GM19395 (cell line): ENCODE data around the gene PAXIP1.
A peak's percentile ranks its signal among the peaks of the same experiment; 100 is the strongest.

Experiments used
- ATAC-seq: cut with Tn5 transposase; IDR thresholded peaks from one replicate; pipeline ENCODE4 v1.9.1; 2021; ENCODE audit warnings: mild to moderate bottlenecking, moderate library complexity; ENCODE audit not compliant: unreplicated experiment

Gene PAXIP1

DNA sequence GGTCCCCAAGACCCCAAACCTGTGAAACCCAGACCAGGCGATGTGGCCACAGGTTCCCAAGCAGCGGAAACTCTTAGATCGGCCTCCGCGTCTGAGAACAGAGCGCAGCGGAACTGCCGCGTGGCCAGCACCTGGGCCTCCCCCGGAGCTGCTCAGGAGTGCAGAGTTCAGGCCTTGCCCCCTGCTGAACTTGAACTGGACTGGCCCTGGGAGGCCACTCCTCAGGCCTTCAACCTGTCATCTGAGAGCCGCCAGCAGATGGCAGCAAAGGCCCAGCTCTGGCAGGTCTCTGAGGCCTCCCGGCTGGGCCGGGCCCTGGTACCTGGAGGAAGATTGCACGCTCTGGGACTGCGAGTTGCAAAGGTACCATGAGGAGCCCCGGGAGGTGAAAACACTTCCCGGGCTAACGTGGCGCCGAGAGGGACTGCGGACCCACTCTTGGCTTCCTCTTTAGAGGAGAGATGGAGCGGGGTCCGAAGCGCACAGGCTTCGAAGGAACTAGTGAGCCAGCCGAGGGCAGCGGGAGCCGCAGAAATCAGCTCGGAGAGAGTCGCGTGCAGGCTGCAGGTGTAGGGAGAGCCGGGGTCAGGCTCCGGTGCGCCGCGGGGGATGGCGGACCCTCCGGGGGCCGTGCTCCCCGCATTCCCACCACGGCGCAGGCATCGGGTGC lies 89.2 kb downstream of the PAXIP1 start:
- peak; percentile 99 for ATAC-seq

- no peak for ATAC-seq
These were observed 89.9 kb downstream of the PAXIP1 start for GRCh38 chr7:154912871-154913637.

DNA sequence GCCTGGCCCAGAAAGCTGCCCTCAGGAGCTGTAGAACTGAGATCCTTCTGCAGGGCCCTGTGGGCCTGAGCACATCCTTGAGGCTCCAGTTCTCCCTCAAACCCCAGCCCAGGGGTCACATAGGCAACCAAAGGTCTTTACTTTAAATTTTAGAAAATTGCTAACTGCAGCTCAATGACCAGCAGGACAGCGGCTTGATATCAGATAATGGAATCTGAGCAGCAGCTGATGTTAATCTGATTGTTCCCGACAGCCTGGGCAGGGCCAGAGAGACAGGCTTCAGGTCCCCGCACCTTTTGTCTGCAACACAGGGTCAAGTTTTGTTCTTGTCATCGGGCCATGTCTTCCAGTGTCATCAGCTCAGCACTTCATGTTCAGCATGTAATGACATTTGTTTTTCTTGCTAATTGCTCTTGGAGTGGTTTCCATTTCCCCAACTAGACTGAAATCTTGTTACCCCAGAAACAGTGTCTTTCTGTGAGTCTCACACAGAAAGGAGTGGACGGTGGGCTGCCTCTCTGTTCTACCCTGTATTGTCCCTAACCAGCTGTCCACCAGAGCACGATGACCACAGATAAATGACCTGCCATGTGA lies 91.0 kb downstream of the PAXIP1 start:
- no peak for ATAC-seq

DNA sequence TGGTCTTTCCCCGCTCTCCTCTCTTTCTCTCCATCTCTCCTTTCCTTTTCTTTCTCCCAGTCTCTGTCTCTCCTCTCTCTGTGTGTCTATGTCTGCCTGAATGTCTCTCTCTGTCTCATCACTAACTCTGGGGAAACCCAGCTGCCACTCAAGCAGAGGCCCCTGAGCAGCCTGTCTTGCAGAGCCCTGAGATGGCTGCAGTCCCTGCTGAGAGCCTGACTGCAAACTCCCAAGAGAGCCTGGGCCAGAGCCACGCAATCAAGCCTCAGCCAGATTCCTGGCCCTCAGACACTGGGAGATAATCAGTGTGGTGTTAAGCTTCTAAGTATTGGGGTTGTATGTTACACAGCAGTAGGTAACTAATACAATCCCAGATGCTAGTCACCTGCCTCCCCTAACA lies 91.5 kb downstream of the PAXIP1 start:
- no peak for ATAC-seq

GRCh38 chr7:154910977-154911376 lies 91.9 kb downstream of the PAXIP1 start:
- ATAC-seq = no peak

DNA sequence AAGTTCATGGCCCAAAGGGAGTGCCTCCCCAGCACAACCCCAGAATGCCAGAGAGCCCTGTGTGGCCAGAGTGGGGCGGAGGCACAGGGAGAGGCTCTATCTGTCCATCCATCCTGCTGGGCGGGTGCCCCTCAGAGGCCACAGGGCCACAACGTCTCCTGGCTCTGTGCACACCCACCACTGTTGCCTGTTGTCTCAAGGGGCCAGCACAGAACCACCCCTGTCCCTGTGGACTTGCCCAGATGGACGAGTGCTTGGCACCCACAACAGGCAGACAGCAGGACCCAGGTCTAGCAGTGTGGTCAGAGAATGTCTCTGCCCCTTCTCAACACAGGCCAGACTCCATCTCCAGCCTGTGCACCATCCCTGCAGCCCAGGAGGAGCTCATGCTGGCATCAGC lies 92.8 kb downstream of the PAXIP1 start:
- ATAC-seq = no peak

DNA sequence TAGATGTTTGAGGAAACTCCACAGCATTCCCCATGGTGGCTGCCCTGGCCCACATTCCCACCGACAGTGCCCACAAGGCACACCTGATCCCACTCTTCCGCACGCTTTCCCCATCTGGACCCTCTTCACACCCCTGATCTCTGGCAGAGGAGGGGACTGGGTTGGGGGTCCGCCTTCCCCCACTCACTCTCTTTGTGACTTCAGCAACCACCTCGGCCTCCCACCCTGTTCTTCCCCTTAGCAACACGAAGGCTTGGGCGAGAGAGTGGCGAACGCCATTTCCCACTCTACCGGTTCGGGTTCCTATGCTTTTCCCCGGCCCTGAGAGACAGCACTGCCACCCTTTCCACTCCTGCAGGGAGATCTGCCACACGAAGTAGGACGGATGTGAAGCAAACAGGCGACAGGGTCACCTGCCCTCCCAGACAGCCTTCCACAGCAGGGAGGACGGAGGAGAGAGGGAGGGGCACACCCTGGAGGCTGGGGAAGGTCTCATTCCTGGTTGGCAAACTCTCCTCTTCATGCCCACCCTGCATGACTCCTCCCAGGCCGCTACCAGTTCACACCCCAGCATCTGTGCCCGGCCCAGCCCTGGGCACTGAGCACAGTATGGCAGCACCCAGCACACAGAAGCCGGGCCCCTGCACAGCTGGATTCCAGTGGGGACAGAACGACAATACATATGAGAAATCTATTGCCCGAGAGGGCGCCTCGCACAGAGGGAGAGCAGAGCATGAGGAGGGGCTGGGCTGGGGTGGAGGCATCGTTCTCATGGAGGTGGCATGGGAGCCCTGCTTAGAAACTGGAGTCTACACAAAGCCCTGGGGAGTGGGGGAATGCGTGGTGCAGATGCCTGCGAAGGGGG lies 93.5 kb downstream of the PAXIP1 start:
- ATAC-seq = no peak

- no peak for ATAC-seq
These were observed 95.0 kb downstream of the PAXIP1 start for GRCh38 chr7:154907651-154908620.

DNA sequence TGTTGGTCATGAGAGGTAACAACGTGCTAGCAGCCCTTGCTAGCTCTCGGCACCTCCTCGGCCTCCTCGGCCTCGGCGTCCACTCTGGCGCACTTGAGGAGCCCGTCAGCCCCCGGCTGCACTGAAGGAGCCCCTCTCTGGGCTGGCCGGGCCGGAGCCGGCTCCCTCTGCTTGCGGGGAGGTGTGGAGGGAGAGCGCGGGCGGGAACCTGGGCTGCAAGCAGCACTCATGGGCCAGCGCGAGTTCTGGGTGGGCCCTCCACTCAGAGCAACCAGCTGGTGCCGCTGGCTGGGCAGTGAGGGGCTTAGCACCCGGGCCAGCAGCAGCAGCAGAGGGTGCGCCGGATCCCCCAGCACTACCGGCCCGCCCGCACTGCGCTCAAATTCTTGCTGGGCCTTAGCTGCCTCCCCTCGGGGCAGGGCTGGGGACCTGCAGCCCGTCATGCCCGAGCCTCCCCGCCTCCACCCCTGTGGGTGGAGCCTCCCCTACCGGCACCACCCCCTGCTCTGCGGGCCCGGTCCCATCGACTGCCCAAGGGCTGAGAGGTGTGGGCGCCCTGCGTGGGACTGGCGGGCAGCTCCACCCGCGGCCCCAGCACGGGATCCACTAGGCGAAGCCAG lies 96.1 kb downstream of the PAXIP1 start:
- ATAC-seq = no peak

GRCh38 chr7:154906201-154906600 lies 96.7 kb downstream of the PAXIP1 start:
- ATAC-seq = no peak

GRCh38 chr7:154905615-154906014 lies 97.3 kb downstream of the PAXIP1 start:
- no peak for ATAC-seq

DNA sequence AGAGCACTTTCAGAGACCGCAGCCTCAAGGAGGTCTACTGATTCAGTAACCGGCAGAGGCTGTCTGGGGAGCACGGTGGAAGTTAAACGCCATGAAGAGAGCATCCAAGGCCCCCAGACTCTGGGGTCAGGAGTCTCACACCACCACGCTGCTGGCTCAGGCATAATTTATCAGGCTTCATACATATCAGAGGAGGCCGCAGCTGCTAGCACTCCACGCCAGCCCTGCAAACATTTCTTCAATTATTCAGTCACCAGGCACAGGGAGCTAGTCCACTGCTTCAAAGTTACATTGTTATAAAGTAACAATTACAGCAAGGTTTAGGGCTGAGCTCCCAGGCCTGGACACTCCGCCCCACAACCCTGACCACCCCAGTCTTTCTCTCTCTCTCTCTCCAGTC lies 97.8 kb downstream of the PAXIP1 start:
- ATAC-seq = no peak

- no peak for ATAC-seq
These were observed 99.7 kb downstream of the PAXIP1 start for GRCh38 chr7:154903083-154903731.

DNA sequence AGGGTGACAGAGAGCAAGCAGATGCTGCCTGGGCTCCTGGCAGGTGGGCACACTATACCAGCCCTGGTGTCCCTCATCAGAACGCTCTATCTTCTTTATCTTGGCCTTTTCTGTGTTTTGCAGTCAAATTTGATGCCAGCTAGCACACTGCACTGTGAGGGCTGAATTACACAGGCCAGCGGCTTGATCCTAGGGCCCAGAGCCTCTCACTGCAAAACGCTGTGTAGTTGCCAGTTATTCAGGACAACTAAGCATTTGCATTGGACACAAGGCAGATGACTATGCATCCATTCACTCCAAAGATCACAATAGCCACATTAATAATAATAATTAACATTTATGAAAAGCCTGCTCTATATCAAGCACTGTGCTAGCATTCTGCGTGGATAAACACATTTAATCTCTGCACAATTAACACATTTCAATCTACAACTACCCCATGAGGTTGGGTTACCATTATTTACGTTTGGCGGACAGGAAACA lies 100.3 kb downstream of the PAXIP1 start:
- ATAC-seq = no peak

GRCh38 chr7:154899862-154900261 lies 103.1 kb downstream of the PAXIP1 start:
- ATAC-seq = no peak

DNA sequence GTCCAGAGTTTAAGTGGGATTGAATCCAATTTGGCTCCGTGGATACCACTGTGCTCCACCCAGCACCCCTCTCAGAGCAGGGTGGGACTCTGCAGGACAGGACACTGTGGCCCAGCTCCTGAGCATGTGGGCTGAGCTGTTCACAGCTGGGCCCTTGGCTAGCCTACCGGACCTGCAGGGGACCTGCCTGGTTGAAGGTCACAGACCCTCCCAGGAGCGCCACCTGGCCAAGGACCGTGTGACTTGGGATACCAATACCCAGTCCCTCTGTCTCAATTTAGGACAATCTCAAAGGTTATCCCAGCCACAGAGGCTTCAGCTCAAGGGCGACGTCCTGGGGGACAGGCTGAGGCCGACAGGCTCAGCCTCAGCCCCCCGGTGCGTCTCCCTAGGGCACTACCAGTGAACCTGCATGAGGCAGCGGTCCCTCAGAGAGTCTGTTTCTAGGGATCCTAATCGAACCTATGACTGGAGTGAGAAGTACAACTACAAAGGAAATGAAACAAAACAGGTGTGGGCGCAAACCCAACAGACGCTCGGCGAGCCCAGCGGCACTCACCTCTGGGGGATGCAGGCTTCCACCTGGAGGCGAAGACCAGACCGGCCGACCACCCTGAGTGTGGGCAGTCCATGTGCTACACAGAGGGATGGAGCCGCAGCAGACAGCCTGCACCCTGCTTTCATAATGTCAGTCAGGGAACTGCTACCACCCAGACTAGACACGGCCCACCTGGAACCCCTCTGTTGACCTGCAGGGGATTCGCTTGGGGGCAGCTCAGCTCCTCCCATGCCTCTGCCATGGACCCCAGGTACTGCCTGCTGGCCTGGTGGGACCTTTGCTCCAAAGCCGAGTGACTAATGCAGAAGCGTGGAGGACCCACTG lies 103.7 kb downstream of the PAXIP1 start:
- no peak for ATAC-seq

DNA sequence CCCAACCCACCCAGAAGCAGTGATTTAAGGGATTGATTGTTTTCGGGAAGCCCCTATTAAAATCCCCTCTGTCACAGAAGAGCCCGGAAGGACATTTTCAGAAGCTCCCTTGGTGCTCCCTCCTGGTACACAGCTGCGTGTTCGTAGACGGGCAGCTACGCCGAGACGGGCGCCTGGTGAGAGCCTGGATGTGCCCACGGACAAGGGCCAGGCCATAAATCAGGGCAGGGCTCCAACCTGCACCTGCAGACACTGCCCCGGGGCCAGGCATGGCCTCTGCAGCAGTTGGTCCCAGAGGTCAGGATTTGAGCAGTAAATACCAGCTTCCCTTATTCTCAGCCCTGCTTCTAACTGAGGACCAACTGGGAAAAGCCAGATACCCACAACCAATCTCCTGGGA lies 106.8 kb downstream of the PAXIP1 start:
- ATAC-seq = no peak
